Endothelial cell of umbilical vein (primary cell): ENCODE results near the gene MYH9. TPM values are rescaled to one million over a fixed set of nuclear protein-coding genes. Genes with fewer than 3 reads are reported as not detected.

Experiments used
- BruUV-seq: library from RNA; stranded (reverse); fragments of 400-500 nt; replicated peaks from 2 replicates; lab custom pipeline; 2021; lab: Mats Ljungman, UMichigan
- CTCF ChIA-PET: fragments of 300-600, 350-600 bp; sonication (Branson Sonifier 250); formaldehyde crosslinking; loops from one replicate; lab custom pipeline; 2021; ENCODE audit warnings: antibody characterized with exemption, inconsistent platforms; lab: Charles Lee
- POLR2A ChIA-PET: fragments of 300-600, 350-600 bp; sonication (Branson Sonifier 250); formaldehyde crosslinking; loops from one replicate; lab custom pipeline; 2021; ENCODE audit warnings: antibody characterized with exemption, inconsistent platforms; lab: Charles Lee
- DNase-seq: peaks from one replicate; pipeline ENCODE4 v3.0.0-alpha.2; 2011; ENCODE audit warnings: low read depth, low spot score
- FAIRE-seq: peaks from 2 replicates; lab custom pipeline; 2011; peaks lifted over from hg19 to GRCh38; lab: Jason Lieb, UNC
- H2AFZ ChIP-seq: 2 replicates; pipeline ENCODE4 v1.6.0; 2012; ENCODE audit warnings: low read depth, low read length, control low read depth, inconsistent platforms
- H3K27ac ChIP-seq: 2 replicates; pipeline ENCODE4 v1.5.1; 2011; ENCODE audit warnings: low read depth, mild to moderate bottlenecking, control low read depth, low read length, moderate library complexity; ENCODE audit not compliant: insufficient read depth
- H3K27me3 ChIP-seq, 2 experiments: 2 replicates each; pipeline versions ENCODE4 v1.6.0 to v1.6.1; 2011; ENCODE audit warnings: low read length in 2 of 2, mixed read lengths in 1 of 2; ENCODE audit not compliant: control insufficient read depth in 2 of 2, insufficient read depth in 2 of 2
- H3K36me3 ChIP-seq, 2 experiments: 2 replicates in 1 of 2; 3 replicates in 1 of 2; pipeline ENCODE4 v1.5.1; 2011; ENCODE audit warnings: low read length in 2 of 2, mild to moderate bottlenecking in 1 of 2, moderate library complexity in 1 of 2; ENCODE audit not compliant: control insufficient read depth in 2 of 2, insufficient read depth in 2 of 2; ENCODE audit errors: extremely low read depth in 1 of 2
- H3K4me1 ChIP-seq: 3 replicates; pipeline ENCODE4 v1.5.1; 2011; ENCODE audit warnings: mild to moderate bottlenecking, low read length; ENCODE audit not compliant: control insufficient read depth, insufficient read depth; ENCODE audit errors: extremely low read depth
- H3K4me2 ChIP-seq: 2 replicates; pipeline ENCODE4 v1.6.1; 2011; ENCODE audit warnings: low read length, control low read depth, mixed read lengths; ENCODE audit not compliant: insufficient read depth
- H3K4me3 ChIP-seq, 3 experiments: fragments of 200-600 bp in 1 of 3; sonication (generic), shearing (Covaris generic) in 1 of 3; replicated peaks in 1 of 3; 2 replicates each; pipeline ENCODE4 v1.5.1; 2011 to 2016; ENCODE audit warnings: control low read depth in 3 of 3, low read length in 3 of 3, mild to moderate bottlenecking in 2 of 3, inconsistent platforms in 1 of 3, low read depth in 1 of 3, moderate library complexity in 1 of 3; ENCODE audit not compliant: insufficient read depth in 1 of 3
- H3K79me2 ChIP-seq: 2 replicates; pipeline ENCODE4 v1.6.0; 2012; ENCODE audit warnings: low read length, inconsistent platforms; ENCODE audit not compliant: control insufficient read depth, insufficient read depth
- H3K9ac ChIP-seq: replicated peaks from 2 replicates; pipeline ENCODE3; 2011; ENCODE audit warnings: low read length, control low read depth; ENCODE audit not compliant: insufficient read depth; ENCODE audit errors: extremely low read depth
- H3K9me1 ChIP-seq: replicated peaks from 3 replicates; pipeline ENCODE4 v1.6.0; 2011; ENCODE audit warnings: mild to moderate bottlenecking, low read length; ENCODE audit not compliant: control insufficient read depth, insufficient read depth; ENCODE audit errors: extremely low read depth
- H3K9me3 ChIP-seq: replicated peaks from 2 replicates; pipeline ENCODE4 v1.5.1; 2012; ENCODE audit warnings: low read length, inconsistent platforms; ENCODE audit not compliant: control insufficient read depth, insufficient read depth
- H4K20me1 ChIP-seq: replicated peaks from 2 replicates; pipeline ENCODE3; 2011; ENCODE audit warnings: mild to moderate bottlenecking, low read length; ENCODE audit not compliant: control insufficient read depth, insufficient read depth; ENCODE audit errors: extremely low read depth
- EZH2 ChIP-seq: IDR thresholded peaks from 2 replicates; pipeline ENCODE4 v1.6.1; 2012; ENCODE audit warnings: borderline replicate concordance, low read depth, mild to moderate bottlenecking, moderate library complexity, low read length, inconsistent platforms; ENCODE audit not compliant: severe bottlenecking
- FOS ChIP-seq: IDR thresholded peaks from 2 replicates; pipeline ENCODE4 v1.6.1; 2011; ENCODE audit warnings: mild to moderate bottlenecking, low read length, moderate library complexity, borderline replicate concordance; ENCODE audit not compliant: insufficient read depth
- GATA2 ChIP-seq: IDR thresholded peaks from 2 replicates; pipeline ENCODE4 v1.7.0; 2011; ENCODE audit warnings: low read depth, mild to moderate bottlenecking, moderate library complexity, mixed read lengths, low read length; ENCODE audit not compliant: insufficient read length, insufficient read depth
- JUN ChIP-seq: IDR thresholded peaks from 2 replicates; pipeline ENCODE4 v1.6.1; 2011; ENCODE audit warnings: borderline replicate concordance, low read depth; ENCODE audit not compliant: insufficient read length, insufficient read depth
- MAX ChIP-seq: IDR thresholded peaks from 2 replicates; pipeline ENCODE4 v1.6.1; 2011; ENCODE audit not compliant: insufficient read depth, insufficient read length
- MYC ChIP-seq: IDR thresholded peaks from one replicate; pipeline ENCODE4 v1.6.1; 2011; ENCODE audit warnings: mild to moderate bottlenecking, low read depth, low read length
- POLR2A ChIP-seq: IDR thresholded peaks from 2 replicates; pipeline ENCODE4 v1.6.1; 2012; ENCODE audit warnings: low read depth, mild to moderate bottlenecking, control low read depth, low read length
- POLR2AphosphoS5 ChIP-seq: IDR thresholded peaks from 2 replicates; pipeline ENCODE4 v1.6.1; 2012; ENCODE audit warnings: low read depth, mild to moderate bottlenecking, control low read depth, low read length, moderate library complexity; ENCODE audit not compliant: insufficient read depth
- dilution Hi-C: fragments of 300-500 bp; cut with MboI; formaldehyde crosslinking; loops from one replicate; pipeline ENCODE4 v1.15.0; 2019; ENCODE audit warnings: low sequenced_read_pairs; ENCODE audit not compliant: extremely low pct_ligation_motif_present
- intact Hi-C: fragments of 100-400 bp; cut with micrococcal nuclease; formaldehyde crosslinking; loops from one replicate; pipeline ENCODE4 v1.10.0; 2022
- polyA plus RNA-seq, 4 experiments: library from polyadenylated mRNA; depleted of rRNA in 3 of 4; stranded (reverse) in 3 of 4; unstranded in 1 of 4; fragments of >200 nt; gene quantifications; 2 replicates each; pipeline versions ENCODE4 v1.2.1 to v1.2.3, GENCODE V29; 2011 to 2012; ENCODE audit warnings: missing spikeins in 1 of 4
- total RNA-seq: library from RNA; stranded (reverse); gene quantifications from 2 replicates; pipeline ENCODE4 v1.2.3, GENCODE V29; 2021
- TF ChIP-seq, protein P1 (sequence below), 2 donors: IDR thresholded peaks; 1 replicate in 1 of 2; 2 replicates in 1 of 2; pipeline ENCODE4 v1.5.1; 2011; ENCODE audit warnings: low read length in 2 of 2, mild to moderate bottlenecking in 2 of 2, moderate library complexity in 2 of 2, control low read depth in 1 of 2, inconsistent platforms in 1 of 2, low read depth in 1 of 2; ENCODE audit not compliant: insufficient read depth in 1 of 2; ENCODE audit errors: extremely low read depth in 1 of 2

Gene MYH9
- total and polyA plus RNA-seq, 2 donors (not counting 3 experiments of a cell fraction or from before 2014, with no cell fraction given) = 188 to 1,413 TPM

DNA sequence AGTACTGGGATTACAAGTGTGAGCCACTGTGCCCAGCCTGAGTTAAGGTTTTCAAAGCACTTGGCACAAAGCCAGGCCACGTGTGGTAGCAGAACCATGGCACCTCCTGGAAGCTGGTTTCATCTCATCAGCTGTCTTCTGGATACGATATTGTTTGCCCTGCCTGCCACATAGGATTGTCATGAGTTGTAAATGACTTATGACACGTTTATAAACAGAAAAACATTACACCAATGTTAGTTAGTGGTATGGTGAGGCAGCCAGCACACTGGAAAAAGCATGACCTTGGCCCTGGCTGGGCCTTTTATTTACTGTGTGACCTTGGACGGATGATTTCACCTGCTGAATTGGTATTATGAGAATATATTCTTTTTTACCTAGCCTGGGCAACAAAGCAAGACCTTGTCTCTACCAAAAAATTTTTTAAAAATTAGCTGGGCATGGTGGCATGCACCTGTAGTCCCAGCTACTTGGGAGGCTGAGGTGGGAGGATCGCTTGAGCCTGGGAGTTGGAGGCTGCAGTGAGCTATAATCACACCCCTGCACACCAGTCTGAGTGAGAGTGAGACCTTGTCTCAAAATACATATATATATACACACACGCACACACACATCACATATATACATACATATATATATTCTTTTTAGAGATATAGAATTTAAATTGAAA, 24.0 kb upstream of the MYH9 start:
- BruUV-seq = no TSS peak
- H3K4me2 ChIP-seq = no peak overlapping the region
- no peaks in the 10 kb centered on the region for H3K27me3 ChIP-seq
- no peaks in the 10 kb centered on the region for H4K20me1 ChIP-seq
- intact Hi-C loops (loop anchor here (2.0 kb wide), 1 partner anchor 29 kb away; no protein-coding TSS in a partner anchor), dilution Hi-C loops (no loop called here)
- no peak overlapping the region for H3K9ac ChIP-seq
- CTCF ChIA-PET = no interaction called here
- no peaks in the 10 kb centered on the region for H3K9me1 ChIP-seq
- no peak for TF ChIP-seq MAX
- TF ChIP-seq FOS = no peak
- TF ChIP-seq MYC = no peak
- TF ChIP-seq EZH2 = no peak
- TF ChIP-seq POLR2AphosphoS5 = no peak
- TF ChIP-seq JUN = no peak
- TF ChIP-seq GATA2 = no peak
- TF ChIP-seq, protein P1, sequence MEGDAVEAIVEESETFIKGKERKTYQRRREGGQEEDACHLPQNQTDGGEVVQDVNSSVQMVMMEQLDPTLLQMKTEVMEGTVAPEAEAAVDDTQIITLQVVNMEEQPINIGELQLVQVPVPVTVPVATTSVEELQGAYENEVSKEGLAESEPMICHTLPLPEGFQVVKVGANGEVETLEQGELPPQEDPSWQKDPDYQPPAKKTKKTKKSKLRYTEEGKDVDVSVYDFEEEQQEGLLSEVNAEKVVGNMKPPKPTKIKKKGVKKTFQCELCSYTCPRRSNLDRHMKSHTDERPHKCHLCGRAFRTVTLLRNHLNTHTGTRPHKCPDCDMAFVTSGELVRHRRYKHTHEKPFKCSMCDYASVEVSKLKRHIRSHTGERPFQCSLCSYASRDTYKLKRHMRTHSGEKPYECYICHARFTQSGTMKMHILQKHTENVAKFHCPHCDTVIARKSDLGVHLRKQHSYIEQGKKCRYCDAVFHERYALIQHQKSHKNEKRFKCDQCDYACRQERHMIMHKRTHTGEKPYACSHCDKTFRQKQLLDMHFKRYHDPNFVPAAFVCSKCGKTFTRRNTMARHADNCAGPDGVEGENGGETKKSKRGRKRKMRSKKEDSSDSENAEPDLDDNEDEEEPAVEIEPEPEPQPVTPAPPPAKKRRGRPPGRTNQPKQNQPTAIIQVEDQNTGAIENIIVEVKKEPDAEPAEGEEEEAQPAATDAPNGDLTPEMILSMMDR (IDR thresholded peaks at IDR 0.05; ENCODE audit: extremely low read depth in 1 of 2, insufficient read depth in 1 of 2, low read depth in 1 of 2, low read length in 2 of 2) = no peak
- no peak for TF ChIP-seq POLR2A
- no peaks in the 10 kb centered on the region for H3K4me1 ChIP-seq
- no peaks in the 10 kb centered on the region for H3K9me3 ChIP-seq
- FAIRE-seq (no peak), DNase-seq (no peak)
- H3K4me3 ChIP-seq = no peak overlapping the region
- H3K27ac ChIP-seq = no peak overlapping the region
- POLR2A ChIA-PET = no interaction called here
- H3K79me2 ChIP-seq = no peaks in the 10 kb centered on the region
- H3K36me3 ChIP-seq = no peaks in the 10 kb centered on the region
- no peak overlapping the region for H2AFZ ChIP-seq
